Measurements from ENCODE around the gene CD55. TPM values are rescaled to one million over a fixed set of nuclear protein-coding genes. Genes with fewer than 3 reads are reported as not detected.
A peak's percentile ranks its signal among the peaks of the same experiment; 100 is the strongest.

CD55 gene
- total and polyA plus RNA-seq, 12 donors, result 76.1 to 600 (median 244) TPM

DNA sequence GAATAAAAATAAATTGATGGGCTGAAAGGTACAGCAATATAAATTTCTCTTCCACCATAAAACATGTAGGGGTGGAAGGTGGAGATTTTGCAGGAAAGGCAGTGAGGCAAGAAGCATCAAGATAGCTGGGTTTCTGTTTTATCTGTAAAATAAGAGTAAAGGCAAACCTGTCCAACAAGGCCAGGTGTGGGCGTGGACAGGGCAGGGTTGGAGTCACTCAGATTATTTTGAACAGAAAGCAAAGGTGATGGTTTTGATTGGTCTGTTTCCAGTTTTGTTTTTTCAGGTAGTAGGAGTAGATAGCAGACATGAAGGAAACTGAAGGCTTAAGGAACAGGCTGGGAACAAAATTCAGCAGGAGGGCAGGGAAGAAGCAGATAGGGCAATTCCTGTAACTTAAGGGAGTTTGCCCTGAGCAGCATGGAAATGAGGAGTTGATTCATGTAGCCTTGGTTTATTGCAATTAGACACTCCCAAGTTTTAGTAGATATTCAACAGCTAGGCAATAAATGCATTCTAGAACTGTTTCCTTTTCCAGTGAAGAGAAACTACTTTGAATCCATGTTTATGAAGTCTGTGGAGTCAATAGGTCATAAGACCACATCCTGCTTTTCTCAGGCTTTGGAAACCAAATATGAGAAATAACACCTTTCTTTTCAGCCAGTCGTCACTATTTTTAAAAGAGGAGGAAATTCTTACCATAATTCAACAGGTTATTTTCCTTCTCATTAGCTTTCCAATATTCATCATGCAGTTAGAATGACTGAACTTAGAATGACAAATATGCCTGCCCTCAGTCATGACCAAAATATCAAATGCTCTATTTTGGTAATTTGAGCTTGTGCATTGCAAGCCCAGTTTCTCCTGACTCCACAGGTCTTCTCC, 38.7 kb upstream of the CD55 start:
- WGBS, 4 donors, result 66 to 77% (median 73%) methylated on average over 2 of the region's 2 CpGs
- Histone ChIP-seq H3K36me3 (replicated peaks in 1 of 2) (no peaks in the 10 kb centered on the region), H3K27ac (peak overlapping the region in 1 of 5 donors; percentile 3), H3K27me3 (no peaks in the 10 kb centered on the region), H3K9me3 (replicated peaks in 1 of 3) (no peaks in the 10 kb centered on the region), H3K4me1 (replicated peaks in 1 of 2) (peaks cover 2 to 27% of the 10 kb centered on the region in 2 donors), H3K4me3 (no peak overlapping the region)
- TF ChIP-seq, protein P1, sequence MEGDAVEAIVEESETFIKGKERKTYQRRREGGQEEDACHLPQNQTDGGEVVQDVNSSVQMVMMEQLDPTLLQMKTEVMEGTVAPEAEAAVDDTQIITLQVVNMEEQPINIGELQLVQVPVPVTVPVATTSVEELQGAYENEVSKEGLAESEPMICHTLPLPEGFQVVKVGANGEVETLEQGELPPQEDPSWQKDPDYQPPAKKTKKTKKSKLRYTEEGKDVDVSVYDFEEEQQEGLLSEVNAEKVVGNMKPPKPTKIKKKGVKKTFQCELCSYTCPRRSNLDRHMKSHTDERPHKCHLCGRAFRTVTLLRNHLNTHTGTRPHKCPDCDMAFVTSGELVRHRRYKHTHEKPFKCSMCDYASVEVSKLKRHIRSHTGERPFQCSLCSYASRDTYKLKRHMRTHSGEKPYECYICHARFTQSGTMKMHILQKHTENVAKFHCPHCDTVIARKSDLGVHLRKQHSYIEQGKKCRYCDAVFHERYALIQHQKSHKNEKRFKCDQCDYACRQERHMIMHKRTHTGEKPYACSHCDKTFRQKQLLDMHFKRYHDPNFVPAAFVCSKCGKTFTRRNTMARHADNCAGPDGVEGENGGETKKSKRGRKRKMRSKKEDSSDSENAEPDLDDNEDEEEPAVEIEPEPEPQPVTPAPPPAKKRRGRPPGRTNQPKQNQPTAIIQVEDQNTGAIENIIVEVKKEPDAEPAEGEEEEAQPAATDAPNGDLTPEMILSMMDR (IDR thresholded peaks at IDR 0.05), result no peak
- TF ChIP-seq POLR2A (IDR thresholded peaks at IDR 0.05), result no peak
- intact Hi-C loops (cut with DNase I), result no loop called here
- DNase-seq, result no peak

DNA sequence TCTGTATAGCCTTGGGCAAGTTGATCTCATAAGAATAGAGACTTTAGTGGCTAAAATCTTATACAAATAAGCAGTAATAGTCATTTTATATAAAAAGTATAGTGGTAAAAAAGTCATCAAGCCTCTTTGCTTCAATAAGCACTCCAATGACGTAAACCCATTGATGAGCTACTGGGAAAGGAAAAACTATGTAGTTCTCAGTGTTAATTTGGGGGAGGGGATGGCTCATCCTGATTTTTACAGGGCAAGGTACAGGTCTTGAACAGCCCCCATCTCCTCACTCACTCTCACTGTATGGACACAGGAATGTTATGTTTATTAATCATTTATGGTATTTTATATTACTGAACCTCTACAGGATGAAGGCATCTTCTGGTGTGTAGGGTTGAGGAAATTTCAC, 38.1 kb upstream of the CD55 start:
- TF ChIP-seq, protein P1 (IDR thresholded peaks at IDR 0.05), result no peak
- TF ChIP-seq POLR2A (IDR thresholded peaks at IDR 0.05), result no peak
- no peak overlapping the region for H3K4me3 ChIP-seq
- H3K27ac ChIP-seq, result no peak overlapping the region
- no peaks in the 10 kb centered on the region for H3K9me3 ChIP-seq (replicated peaks in 1 of 3)
- DNase-seq, result no peak
- 92 to 96% (median 95%) methylated on average over 1 of the region's 1 CpG for WGBS, 4 donors
- H3K27me3 ChIP-seq, result no peaks in the 10 kb centered on the region
- intact Hi-C loops (cut with DNase I), result no loop called here
- no peaks in the 10 kb centered on the region for H3K36me3 ChIP-seq (replicated peaks in 1 of 2)
- H3K4me1 ChIP-seq (replicated peaks in 1 of 2), result peaks cover 0 to 24% of the 10 kb centered on the region in 2 donors

DNA sequence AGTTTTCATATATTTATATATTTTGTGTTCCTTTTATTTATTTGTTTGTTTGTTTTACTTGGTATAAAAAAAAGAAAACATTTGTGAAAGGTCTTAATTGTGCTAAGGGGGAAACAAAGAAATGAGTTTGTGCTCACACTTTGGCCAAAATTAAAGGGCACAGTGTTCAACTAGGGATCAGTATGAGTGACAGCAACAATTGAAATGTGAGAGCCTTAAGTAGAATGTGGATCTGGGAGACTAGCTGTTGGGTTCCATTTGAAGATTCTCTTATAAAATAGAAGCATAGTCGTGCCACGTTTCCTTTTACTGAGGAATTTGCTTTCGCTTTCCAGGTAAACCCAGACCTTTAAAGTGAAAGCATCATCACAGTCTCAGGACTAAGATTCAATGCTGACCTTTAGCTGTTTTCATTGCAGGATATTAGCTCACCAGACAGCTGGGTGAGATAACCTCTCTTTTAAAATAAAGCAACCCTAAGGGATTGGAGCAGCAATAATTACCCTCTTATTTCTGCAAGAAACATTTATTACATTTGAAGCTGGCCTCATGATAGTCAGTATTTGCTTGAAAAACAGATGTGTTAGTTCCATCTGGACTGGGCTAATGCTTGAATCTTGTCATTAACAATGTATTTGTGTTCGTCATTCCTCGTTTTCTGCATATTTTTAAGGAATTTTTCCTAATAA, 37.1 kb upstream of the CD55 start:
- Histone ChIP-seq H3K27me3 (no peaks in the 10 kb centered on the region), H3K4me1 (replicated peaks in 1 of 2) (peaks cover 0 to 20% of the 10 kb centered on the region in 2 donors), H3K27ac (peak overlapping the region in 1 of 5 donors; percentile 13), H3K9me3 (replicated peaks in 1 of 3) (no peaks in the 10 kb centered on the region), H3K4me3 (no peak overlapping the region), H3K36me3 (replicated peaks in 1 of 2) (no peaks in the 10 kb centered on the region)
- WGBS, 4 donors, result 43 to 65% (median 54%) methylated on average over 5 of the region's 5 CpGs
- DNase-seq, result no peak
- intact Hi-C loops (cut with DNase I), result no loop called here
- TF ChIP-seq, protein P1 (IDR thresholded peaks at IDR 0.05), result no peak
- no peak for TF ChIP-seq POLR2A (IDR thresholded peaks at IDR 0.05)

DNA sequence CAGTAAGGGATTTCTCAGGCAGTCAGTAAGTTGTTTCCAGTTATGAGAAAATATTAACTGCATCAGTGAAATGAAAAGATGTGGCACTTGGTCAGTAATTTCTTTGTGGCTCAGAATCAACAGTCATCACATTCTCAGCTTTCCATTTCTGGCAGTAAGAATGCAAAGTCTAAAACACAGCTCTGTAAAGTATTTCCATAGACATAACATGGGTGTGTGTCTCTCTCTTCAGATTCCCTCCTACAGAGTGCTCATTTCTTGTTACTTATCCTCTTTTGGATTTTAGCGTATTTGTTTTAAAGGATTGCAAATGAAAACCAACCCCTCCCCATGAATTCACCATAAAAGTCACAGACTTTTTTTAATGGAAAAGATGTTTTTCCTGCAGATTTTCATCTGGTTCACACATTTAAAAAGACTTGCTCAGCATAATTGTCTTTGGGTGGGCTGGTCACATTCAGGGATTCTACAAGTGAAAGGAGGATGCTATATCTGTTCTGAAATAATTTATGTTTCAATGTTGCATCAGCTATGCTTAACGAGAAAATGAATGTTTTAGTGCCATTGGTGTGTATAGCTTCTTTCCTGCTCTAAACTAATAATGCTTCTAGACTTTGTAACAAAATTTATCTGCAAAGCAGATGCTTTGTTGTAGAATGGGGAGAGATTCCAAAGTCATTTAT, 34.6 kb upstream of the CD55 start:
- no peaks in the 10 kb centered on the region for H3K27me3 ChIP-seq
- peaks cover 0 to 20% of the 10 kb centered on the region in 2 donors for H3K4me1 ChIP-seq (replicated peaks in 1 of 2)
- H3K36me3 ChIP-seq (replicated peaks in 1 of 2), result no peaks in the 10 kb centered on the region
- 76 to 93% (median 78%) methylated on average over 2 of the region's 2 CpGs for WGBS, 4 donors
- H3K4me3 ChIP-seq, result no peak overlapping the region
- no peaks in the 10 kb centered on the region for H3K9me3 ChIP-seq (replicated peaks in 1 of 3)
- intact Hi-C loops (cut with DNase I), result no loop called here
- no peak for TF ChIP-seq POLR2A (IDR thresholded peaks at IDR 0.05)
- TF ChIP-seq, protein P1 (IDR thresholded peaks at IDR 0.05), result no peak
- no peak overlapping the region for H3K27ac ChIP-seq
- DNase-seq, result no peak

Data from adrenal gland (tissue), 12 donors.